Measurements from ENCODE around the gene INPP4A.

Gene INPP4A

GRCh38 chr2:98478088-98478551 lies 33.5 kb downstream of the INPP4A start:
- DNase-seq: no peak

- no peak for DNase-seq
Measured at GRCh38 chr2:98478907-98479306, 34.2 kb downstream of the INPP4A start.

GRCh38 chr2:98479371-98479770 lies 34.7 kb downstream of the INPP4A start:
- no peak for DNase-seq

- no peak for DNase-seq
Measured at GRCh38 chr2:98479959-98480524, 35.4 kb downstream of the INPP4A start.

- no peak for DNase-seq
Measured at GRCh38 chr2:98480598-98480997, 35.9 kb downstream of the INPP4A start.

GRCh38 chr2:98482362-98482761 lies 37.7 kb downstream of the INPP4A start:
- no peak for DNase-seq

- no peak for DNase-seq
Measured at GRCh38 chr2:98483257-98483861, 38.7 kb downstream of the INPP4A start.

GRCh38 chr2:98484121-98484557 lies 39.5 kb downstream of the INPP4A start:
- DNase-seq: no peak

- DNase-seq: no peak
Measured at GRCh38 chr2:98484652-98485452, 40.2 kb downstream of the INPP4A start.

GRCh38 chr2:98485453-98485755 lies 40.7 kb downstream of the INPP4A start:
- DNase-seq: no peak

- DNase-seq: no peak
Measured at GRCh38 chr2:98486374-98486981, 41.8 kb downstream of the INPP4A start.

GRCh38 chr2:98487101-98487805 lies 42.6 kb downstream of the INPP4A start:
- no peak for DNase-seq

- peak in 1 of 4 experiments; percentile 11 for DNase-seq
Measured at GRCh38 chr2:98487806-98488189, 43.1 kb downstream of the INPP4A start.

- DNase-seq: no peak
Measured at GRCh38 chr2:98488252-98488651, 43.6 kb downstream of the INPP4A start.

- no peak for DNase-seq
Measured at GRCh38 chr2:98489486-98489885, 44.8 kb downstream of the INPP4A start.

- DNase-seq: no peak
Measured at GRCh38 chr2:98489971-98490962, 45.6 kb downstream of the INPP4A start.

GRCh38 chr2:98492441-98492840 lies 47.8 kb downstream of the INPP4A start:
- no peak for DNase-seq

GRCh38 chr2:98494699-98495098 lies 50.0 kb downstream of the INPP4A start:
- no peak for DNase-seq

GRCh38 chr2:98496750-98497493 lies 52.3 kb downstream of the INPP4A start:
- no peak for DNase-seq

GRCh38 chr2:98498703-98499440 lies 54.2 kb downstream of the INPP4A start:
- no peak for DNase-seq

All from activated CD4-positive, CD25-positive, alpha-beta regulatory T cell (primary cell).